ENCODE data around the gene MEGF8. TPM values are rescaled to one million over a fixed set of nuclear protein-coding genes. Genes with fewer than 3 reads are reported as not detected.

Gene MEGF8
- total and polyA plus RNA-seq, 2 of the 8 experiments (the other 6 are each of a cell fraction or from before 2014, with no cell fraction given): 13.0 to 23.7 TPM

GRCh38 chr19:42287017-42287826 is 38.2 kb upstream of the MEGF8 start:
- no peak overlapping the region for H4K5ac ChIP-seq (ENCODE audit: insufficient read length, low read depth, low read length)
- no peak overlapping the region for H2BK12ac ChIP-seq (ENCODE audit: low read depth, low read length)
- CTCF ChIA-PET (ENCODE audit: partially characterized antibody): interaction anchor here (6.6 to 10.6 kb wide), 2 partner anchors 9 to 40 kb away, joined by 41 to 155 read pairs; partner anchors contain the start of gene GSK3A
- peaks cover 4 to 24% (median 18%) of the 10 kb centered on the region in 4 experiments for H3K4me1 ChIP-seq (replicated peaks in 1 of 4; ENCODE audit: control insufficient read depth in 3 of 4, insufficient read depth in 4 of 4, low read length in 3 of 4)
- peaks cover 13 to 43% (median 38%) of the 10 kb centered on the region in 4 experiments; a peak in 7 of 8 replicates for H3K36me3 ChIP-seq (ENCODE audit: control insufficient read depth in 2 of 4, insufficient read depth in 4 of 4, low read length in 3 of 4)
- no peak overlapping the region for H3K4me3 ChIP-seq (ENCODE audit: extremely low read depth in 1 of 4, insufficient read depth in 2 of 4, low read depth in 3 of 4, low read length in 4 of 4)
- H2BK15ac ChIP-seq (ENCODE audit: low read length): no peak overlapping the region
- H3K56ac ChIP-seq (replicated peaks; ENCODE audit: insufficient read length, low read depth, low read length): no peak overlapping the region
- DNase-seq (ENCODE audit: low read depth in 1 of 2, low spot score in 2 of 2) (no peak), FAIRE-seq (no peak)
- peaks cover 27% of the 10 kb centered on the region for H3K79me1 ChIP-seq (ENCODE audit: low read depth, low read length)
- no peaks in the 10 kb centered on the region for H3K27me3 ChIP-seq (replicated peaks in 1 of 4; ENCODE audit: control insufficient read depth in 3 of 4, extremely low read depth in 1 of 4, insufficient read depth in 3 of 4, low read length in 3 of 4)
- no peaks in the 10 kb centered on the region for H3K9me3 ChIP-seq (ENCODE audit: insufficient read depth in 2 of 2, low read depth in 1 of 2, low read length in 1 of 2)
- H3K14ac ChIP-seq (ENCODE audit: insufficient read length): no peak overlapping the region
- H4K91ac ChIP-seq (replicated peaks; ENCODE audit: insufficient read length, low read length): no peak overlapping the region
- H2BK20ac ChIP-seq (ENCODE audit: low read length): no peak overlapping the region
- H3K23ac ChIP-seq (ENCODE audit: insufficient read length): no peak overlapping the region
- no peak overlapping the region for H3K4me2 ChIP-seq (ENCODE audit: insufficient read depth in 1 of 2, low read depth in 2 of 2, low read length in 2 of 2)
- H2BK5ac ChIP-seq (ENCODE audit: low read depth, low read length): no peak overlapping the region; the same call in 1 of the 2 replicates
- H4K8ac ChIP-seq (ENCODE audit: extremely low read depth, insufficient read depth, low read length): no peak overlapping the region
- no peak overlapping the region for H3K27ac ChIP-seq (ENCODE audit: low read depth, low read length)
- H2BK120ac ChIP-seq (replicated peaks; ENCODE audit: low read depth, low read length): no peak overlapping the region
- H3K9ac ChIP-seq (replicated peaks in 1 of 4; ENCODE audit: extremely low read depth in 1 of 4, low read depth in 3 of 4, low read length in 3 of 4): no peak overlapping the region
- peaks cover 18% of the 10 kb centered on the region for H3K23me2 ChIP-seq (ENCODE audit: low read depth, low read length)
- H3K4ac ChIP-seq (replicated peaks; ENCODE audit: insufficient read length, low read depth, low read length): no peak overlapping the region
- peaks cover 0 to 22% of the 10 kb centered on the region in 2 experiments; a peak in 2 of 4 replicates for H3K79me2 ChIP-seq (ENCODE audit: control insufficient read depth in 1 of 2, insufficient read depth in 2 of 2, low read length in 2 of 2)
- no peak overlapping the region for H2AK5ac ChIP-seq (ENCODE audit: low read depth, low read length)
- POLR2A ChIA-PET (ENCODE audit: partially characterized antibody): interaction anchor here (1.1 to 4.3 kb wide), 3 partner anchors 8 to 13 kb away, joined by 3 to 20 read pairs (median 18); no protein-coding TSS in a partner anchor
- H2AFZ ChIP-seq (ENCODE audit: low read length): no peak overlapping the region
- 91% methylated on average over 30 of the region's 30 CpGs; no CpG with 5 or more reads in 1 of the 2 experiments for WGBS, 2 experiments (ENCODE audit: extremely low coverage in 1 of 2, insufficient coverage in 1 of 2, insufficient read length in 1 of 2, insufficient replicate concordance in 2 of 2, low coverage in 1 of 2, low lambda C conversion rate in 2 of 2, missing lambda C conversion rate in 1 of 2)
- peaks cover 3 to 20% of the 10 kb centered on the region in 2 experiments for H4K20me1 ChIP-seq (replicated peaks in 1 of 2; ENCODE audit: control insufficient read depth in 1 of 2, insufficient read depth in 2 of 2, low read length in 2 of 2)
- H3K18ac ChIP-seq (ENCODE audit: extremely low read depth, low read length): no peak overlapping the region
- TF ChIP-seq SRF (IDR thresholded peaks at IDR 0.05; ENCODE audit: low read depth, low read length): no peak
- TF ChIP-seq MAFK (IDR thresholded peaks at IDR 0.05; ENCODE audit: low read depth, low read length): no peak
- TF ChIP-seq RFX5 (IDR thresholded peaks at IDR 0.05; ENCODE audit: borderline replicate concordance, low read depth, low read length): no peak
- no peak for TF ChIP-seq KDM5A (IDR thresholded peaks at IDR 0.05; ENCODE audit: low read length)
- TF ChIP-seq JUN (IDR thresholded peaks at IDR 0.05; ENCODE audit: low read depth, low read length): no peak
- TF ChIP-seq, protein P1, sequence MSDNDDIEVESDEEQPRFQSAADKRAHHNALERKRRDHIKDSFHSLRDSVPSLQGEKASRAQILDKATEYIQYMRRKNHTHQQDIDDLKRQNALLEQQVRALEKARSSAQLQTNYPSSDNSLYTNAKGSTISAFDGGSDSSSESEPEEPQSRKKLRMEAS (IDR thresholded peaks at IDR 0.05): no peak
- TF ChIP-seq EZH2 (IDR thresholded peaks at IDR 0.05; ENCODE audit: low read depth, low read length, severe bottlenecking): no peak
- TF ChIP-seq RNF2 (IDR thresholded peaks at IDR 0.05; ENCODE audit: borderline replicate concordance, low read depth, low read length, missing control alignments, poor library complexity, severe bottlenecking): no peak
- TF ChIP-seq CBX5 (IDR thresholded peaks at IDR 0.05; ENCODE audit: low read depth, low read length): no peak
- no peak for TF ChIP-seq KDM4A (IDR thresholded peaks at IDR 0.05; ENCODE audit: low read depth, low read length, severe bottlenecking)
- TF ChIP-seq CHD1 (IDR thresholded peaks at IDR 0.05; ENCODE audit: low read depth, low read length): no peak
